Right lung (tissue), 5 donors: ENCODE results near the gene ATXN2. TPM values are rescaled to one million over a fixed set of nuclear protein-coding genes. Genes with fewer than 3 reads are reported as not detected.

Experiments used
- DNase-seq, 2 donors: peaks; one replicate each; pipeline ENCODE4 v3.0.0-alpha.2; 2013
- polyA plus RNA-seq, 5 donors: library from polyadenylated mRNA; unstranded; fragments of 120-200 nt; gene quantifications; one replicate each; pipeline versions ENCODE4 v1.2.1 to v1.2.3, GENCODE V29; 2013; ENCODE audit warnings: inconsistent platforms in 1 of 5, low replicate concordance in 1 of 5; ENCODE audit not compliant: insufficient read length in 5 of 5, insufficient read depth in 1 of 5

Gene ATXN2
- polyA plus RNA-seq, 5 donors: 61.5 to 81.8 (median 68.6) TPM

GRCh38 chr12:111424189-111424792, 174.8 kb downstream of the ATXN2 start:
- no peak for DNase-seq

DNA sequence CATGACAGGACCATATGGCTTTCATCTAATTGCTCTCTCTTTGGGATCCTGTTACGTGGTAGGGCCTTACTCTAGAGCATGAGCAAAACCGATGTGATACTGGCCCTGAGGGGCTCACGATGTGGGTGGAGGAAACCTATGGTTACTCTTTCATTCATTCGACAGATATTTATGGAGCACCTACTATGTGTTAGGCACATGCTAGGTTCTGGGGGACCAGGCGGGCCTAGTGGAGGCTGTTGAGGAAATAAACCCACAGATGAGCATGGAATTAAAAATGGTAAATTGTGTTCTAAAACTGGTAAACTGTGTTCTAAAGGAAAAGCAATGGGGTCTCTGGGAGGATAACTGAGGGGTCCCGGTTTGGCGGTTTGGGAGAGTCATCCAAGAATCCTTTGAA, 178.6 kb downstream of the ATXN2 start:
- no peak for DNase-seq

GRCh38 chr12:111419784-111420183, 179.3 kb downstream of the ATXN2 start:
- no peak for DNase-seq

DNA sequence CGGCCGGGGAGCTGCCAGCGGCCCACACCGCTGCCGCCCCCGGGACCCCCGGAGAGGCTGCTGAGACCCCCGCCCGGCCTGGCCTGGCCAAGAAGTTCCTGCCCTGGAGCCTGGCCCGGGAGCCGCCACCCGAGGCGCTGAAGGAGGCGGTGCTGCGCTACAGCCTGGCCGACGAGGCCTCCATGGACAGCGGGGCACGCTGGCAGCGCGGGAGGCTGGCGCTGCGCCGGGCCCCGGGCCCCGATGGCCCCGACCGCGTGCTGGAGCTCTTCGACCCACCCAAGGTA, 180.6 kb downstream of the ATXN2 start:
- no peak for DNase-seq

- no peak for DNase-seq
Measured at GRCh38 chr12:111417784-111418593, 181.1 kb downstream of the ATXN2 start.

DNA sequence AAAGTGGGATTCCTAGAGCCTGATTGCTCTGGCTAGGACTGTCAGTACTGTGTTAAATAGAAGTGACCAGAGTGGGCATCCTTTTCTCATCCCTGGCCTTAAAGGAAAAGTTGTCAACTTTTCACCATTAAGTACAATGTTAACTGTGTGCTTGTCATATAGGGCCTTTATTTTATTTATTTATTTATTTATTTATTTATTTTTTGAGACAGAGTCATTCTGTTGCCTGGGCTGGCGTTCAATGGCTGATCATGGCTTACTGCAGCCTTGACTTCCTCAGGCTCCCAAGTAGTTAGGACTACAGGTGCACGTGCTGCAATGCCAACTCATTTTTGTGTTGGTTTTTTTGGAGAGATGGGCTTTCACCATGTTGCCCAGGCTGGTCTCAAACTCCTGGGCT, 181.8 kb downstream of the ATXN2 start:
- DNase-seq: no peak

- DNase-seq: no peak
Measured at GRCh38 chr12:111414711-111415252, 184.3 kb downstream of the ATXN2 start.

DNA sequence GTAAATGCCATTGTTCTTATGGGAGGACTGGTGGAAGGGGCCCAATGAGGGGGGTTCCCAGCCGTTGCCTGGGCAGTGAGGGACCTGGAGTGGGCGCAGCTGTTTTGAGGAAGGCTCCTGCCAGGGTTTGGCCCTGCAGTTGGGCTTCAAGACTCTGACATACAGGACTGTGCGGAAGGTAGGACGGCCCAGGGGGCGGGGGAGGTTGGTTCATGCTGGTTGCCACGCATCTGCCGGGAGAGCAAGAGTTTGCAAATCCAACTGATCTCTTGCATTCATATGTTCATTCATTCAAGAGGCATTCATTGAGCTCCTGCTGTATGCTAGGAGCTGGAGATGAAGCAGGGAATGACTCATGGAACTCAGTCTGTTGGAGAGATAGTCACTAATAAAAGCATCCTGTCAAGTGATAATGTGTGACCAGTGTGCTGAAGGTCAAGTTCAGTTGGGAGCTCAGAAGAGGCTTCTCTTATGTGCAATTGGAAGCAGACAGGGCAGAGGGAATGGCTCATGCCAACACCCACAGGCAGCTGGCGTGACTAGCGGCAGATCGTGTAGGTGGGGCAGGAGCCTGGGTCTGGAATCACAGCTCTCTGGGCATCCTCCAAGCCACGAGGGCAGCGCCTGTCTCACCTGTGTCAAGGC, 185.6 kb downstream of the ATXN2 start:
- DNase-seq: no peak

- DNase-seq: no peak
Measured at GRCh38 chr12:111412830-111413441, 186.2 kb downstream of the ATXN2 start.

GRCh38 chr12:111412007-111412829, 186.9 kb downstream of the ATXN2 start:
- DNase-seq: no peak

- no peak for DNase-seq
Measured at GRCh38 chr12:111411185-111411764, 187.8 kb downstream of the ATXN2 start.

DNA sequence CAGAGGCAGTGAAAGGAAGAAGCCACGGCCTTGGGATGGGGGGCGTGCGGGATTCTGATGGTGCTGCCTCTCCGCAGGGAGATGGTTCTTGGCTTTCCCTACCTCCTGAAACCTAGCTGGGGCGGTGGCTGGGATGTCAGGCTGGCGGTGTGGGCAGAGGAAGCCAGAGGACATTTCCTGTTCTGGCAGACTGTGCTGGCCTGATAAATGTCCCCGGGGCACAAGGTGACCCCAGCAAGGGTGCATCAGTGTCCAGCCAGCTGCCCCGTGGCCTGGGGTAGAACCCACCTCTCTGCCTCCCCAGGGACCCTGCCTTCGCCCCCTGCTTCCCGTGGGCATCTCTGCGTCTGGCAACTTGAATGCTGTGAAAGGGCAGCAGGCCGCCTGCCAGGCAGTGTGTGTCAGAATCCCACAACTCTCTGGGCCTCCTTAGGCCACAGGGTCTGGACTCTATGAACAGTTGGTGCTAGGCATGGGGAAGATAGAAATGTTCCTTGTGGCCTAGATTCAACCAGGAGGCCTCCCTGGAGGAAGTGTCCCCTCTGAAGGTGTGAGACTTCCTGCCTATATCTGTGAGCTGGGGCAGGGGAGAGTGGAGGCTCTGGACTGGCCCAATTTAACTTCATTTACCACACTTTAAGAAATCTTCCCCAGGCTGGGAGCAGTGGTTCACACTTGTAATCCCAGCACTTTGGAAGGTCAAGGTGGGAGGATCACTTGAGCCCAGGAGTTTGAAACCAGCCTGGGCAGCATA, 188.5 kb downstream of the ATXN2 start:
- no peak for DNase-seq

DNA sequence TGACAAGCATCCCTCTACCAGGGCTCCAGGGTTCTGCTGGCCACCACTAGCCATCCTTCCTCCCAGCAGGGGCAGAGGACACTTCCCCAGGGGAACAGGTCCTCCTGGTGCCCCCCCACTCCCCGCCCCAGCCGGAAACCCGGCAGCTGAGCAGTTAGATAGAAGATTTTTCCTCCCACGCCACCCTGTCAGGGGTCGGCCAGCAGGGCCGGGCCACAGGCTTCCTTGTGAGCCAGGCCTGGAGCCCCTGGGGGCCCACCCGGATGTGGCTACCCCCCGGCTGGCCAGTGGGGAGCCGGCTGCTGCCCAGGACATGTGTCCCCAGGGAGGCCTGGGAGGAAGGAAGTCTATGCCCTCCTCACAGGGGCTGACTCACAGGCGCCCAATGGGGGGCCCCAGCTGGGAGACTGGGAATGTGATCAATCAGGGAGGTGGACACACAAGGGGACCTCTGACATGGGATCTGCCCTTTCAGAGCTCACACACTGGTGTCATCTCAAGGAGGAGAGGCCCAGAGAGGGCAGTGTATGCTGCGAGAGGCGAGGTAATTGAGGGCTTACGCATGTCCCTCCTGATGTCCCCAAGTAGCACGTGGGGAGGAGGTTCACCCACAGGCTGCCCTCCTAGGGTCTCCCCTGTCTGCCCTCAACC, 189.2 kb downstream of the ATXN2 start:
- no peak for DNase-seq

DNA sequence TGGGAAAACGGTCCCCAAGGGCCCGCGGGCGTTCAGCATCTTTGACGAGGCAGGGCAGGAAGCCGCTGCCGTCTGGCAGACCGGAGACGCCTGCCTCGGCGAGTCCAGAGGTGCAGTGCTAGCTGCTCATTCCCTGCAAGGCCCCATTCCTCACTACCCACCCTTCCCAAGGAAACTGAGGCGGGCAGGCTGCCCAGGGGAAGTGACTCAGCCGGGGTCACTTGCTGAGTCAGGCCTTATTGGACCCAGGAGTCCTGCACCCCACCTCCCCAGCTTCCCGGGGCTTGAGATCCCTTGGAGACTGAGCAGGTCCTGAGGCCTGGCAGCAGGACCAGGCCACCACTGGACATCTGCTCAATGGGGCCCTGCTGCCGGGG, 189.7 kb downstream of the ATXN2 start:
- DNase-seq: no peak

DNA sequence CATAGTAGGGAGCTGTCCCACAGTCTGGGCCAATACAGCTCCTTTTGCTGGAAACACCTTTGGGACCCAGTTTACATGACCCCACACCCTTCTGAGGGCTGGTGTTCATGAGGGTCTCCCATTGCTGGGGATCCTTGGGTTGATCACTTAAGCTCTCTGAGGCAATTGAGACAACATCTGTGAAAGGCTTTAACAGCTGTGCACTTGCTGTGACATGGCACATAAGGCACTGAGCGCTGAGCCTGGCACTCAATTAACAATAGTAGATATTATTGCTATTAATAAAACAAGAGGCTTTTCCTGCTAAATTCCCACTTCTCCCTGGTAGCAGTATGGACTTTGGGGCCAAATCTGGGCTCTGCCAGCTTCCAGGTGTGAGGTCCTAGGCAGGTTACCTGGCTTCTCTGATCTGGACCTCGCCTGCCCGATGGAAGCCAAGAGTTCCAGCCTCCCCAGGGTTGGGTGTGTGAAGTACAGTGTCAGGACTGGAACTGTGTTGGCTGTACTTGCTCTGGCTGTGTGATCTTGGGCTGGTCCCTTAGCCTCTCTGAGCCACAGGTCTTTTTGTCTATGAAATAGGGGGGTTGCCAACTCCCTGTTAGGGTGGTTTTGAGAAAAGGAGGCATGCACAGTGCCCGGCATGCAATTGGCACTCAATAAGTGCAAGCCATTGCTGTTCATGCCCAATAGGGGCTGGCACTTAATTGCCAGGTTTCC, 190.3 kb downstream of the ATXN2 start:
- no peak for DNase-seq

GRCh38 chr12:111408116-111408440, 191.0 kb downstream of the ATXN2 start:
- DNase-seq: no peak

- DNase-seq: no peak
Measured at GRCh38 chr12:111407377-111408115, 191.6 kb downstream of the ATXN2 start.

DNA sequence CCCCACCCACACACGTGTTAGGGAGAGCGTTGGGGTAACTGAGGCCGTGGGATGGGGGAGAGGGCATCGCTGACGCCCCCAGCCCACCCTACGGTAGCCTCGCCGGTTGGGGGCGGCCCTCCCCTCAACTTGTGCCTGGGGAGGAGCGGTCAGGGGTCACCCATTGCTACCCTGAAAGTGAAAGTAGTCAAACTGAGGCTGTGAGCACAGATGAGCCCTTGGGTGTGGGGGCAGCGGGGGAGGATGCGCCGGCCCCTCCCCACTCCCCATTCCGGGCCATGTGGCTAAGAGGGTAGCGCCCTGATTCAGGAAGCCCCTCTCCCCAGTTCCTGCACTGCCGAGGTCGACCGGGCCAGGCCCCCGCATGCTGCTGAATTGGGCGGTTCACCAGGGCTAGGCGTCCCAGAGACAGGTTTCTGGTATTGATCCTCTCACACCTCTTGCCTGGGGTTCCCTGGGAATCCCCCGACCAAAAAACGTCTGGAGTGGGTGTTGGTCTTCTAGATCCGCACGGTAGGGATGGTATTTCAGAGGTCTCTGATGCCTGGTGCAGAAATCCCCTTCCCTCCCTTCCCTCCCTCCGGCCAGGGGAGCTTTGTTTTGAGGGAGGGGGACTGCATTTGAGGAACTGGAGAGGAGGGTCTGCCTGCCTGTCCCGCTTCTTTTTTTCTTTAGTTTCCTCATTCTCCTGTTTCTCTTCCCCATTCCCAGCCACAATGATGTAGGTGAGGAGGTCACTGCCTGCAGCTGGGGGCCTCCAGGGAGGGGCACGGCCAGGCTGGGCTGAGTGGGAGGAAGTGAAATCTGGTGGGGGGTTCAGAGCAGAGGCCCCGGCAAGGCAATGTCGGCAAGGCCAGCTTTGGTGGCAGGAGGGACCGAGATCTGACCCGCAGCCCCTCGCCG, 192.4 kb downstream of the ATXN2 start:
- no peak for DNase-seq
